ENCODE results near the gene UBXN10.

The UBXN10 gene

DNA sequence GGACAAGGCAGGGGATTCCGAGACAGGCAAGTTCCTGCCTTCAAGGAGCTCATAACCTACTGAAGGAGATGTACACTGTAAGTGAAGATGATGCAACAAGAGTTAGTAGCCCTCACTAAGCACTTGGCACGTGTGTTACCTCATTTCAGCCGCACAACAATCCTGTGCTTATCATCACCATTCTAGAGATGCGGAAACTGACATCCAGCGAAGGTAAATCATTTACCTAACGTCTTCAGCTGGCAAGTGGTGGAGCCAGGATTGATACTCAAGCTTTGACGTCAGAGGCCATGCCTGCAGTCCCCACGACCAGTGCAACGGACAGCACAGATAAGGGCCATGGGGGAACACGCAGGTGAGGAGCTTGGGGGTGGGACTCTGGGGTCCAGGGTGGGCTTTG, 2.9 kb upstream of the UBXN10 start:
- no peak for DNase-seq (ENCODE audit: low read depth)

DNA sequence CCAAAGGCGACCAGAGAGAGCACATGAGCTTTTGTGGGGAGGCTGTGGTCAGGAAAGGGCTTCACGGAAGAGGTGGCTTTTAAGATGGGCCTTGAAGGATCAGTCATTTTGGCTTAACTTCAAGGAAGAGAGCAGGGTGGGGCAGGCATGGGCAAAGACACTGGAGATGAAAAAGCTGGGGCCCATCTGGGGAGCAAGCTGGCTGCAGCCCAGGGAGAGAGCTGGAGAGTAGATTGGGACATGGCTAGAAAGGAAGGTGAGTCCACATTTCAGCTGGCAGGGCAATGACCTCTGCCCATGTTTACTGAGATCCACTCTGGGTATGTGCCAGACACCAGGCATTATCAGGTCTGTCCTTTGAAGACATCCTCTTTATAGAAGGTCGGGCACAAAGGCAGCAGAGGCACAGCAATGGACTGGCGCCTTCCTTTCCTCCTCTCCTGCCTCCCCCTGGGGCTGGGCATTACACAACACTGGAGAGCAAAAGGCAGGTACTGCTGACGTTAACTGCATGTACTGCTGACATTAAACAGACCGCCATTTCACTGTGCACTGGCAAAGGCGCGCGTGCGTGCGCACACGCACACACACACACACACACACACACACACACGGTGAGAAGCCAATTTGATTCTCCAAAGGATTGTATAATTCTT, 2.2 kb upstream of the UBXN10 start:
- no peak for DNase-seq (ENCODE audit: low read depth)

- no peak for DNase-seq (ENCODE audit: low read depth)
Observed at GRCh38 chr1:20184481-20184900, 1.4 kb upstream of the UBXN10 start.

DNA sequence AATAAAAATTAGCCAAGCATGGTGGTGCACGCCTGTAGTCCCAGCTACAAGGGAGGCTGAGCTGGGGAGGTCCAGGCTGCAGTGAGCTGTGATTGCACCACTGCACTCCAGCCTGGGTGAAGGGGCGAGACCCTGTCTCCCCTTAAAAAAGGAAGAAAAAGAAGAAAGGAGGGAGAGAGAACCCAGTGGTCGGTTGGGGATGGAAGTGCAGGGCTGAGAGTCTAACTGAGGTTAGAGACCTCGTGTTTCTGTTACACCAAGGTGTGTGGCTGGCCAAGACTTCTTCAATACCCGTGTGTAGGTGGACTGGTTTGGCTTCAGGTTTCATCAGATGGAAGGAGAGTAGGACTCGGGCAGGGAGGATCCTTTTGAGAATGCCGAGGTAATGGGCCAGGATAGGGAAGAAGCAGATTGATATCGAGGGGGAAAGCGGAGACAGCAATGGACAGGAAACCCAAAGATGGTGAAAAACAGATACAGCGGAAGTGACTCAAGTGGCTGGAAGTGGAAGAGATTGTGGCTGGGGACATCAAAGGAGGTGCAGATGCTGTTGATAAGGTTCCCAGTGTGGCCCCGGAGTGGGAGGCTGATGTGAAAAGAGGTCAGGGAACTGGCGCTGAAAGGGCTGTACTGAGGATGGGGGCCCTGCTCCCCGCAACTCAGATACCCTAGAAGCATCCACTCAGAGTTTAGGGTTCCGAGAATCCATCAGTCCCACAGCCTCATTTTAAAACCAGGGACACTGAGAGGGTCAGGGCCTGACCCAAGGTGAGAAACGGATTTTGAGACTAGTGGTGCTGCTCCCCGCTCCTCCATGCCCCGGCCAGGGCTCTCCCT, 681 bp upstream of the UBXN10 start:
- no peak for DNase-seq (ENCODE audit: low read depth)

DNA sequence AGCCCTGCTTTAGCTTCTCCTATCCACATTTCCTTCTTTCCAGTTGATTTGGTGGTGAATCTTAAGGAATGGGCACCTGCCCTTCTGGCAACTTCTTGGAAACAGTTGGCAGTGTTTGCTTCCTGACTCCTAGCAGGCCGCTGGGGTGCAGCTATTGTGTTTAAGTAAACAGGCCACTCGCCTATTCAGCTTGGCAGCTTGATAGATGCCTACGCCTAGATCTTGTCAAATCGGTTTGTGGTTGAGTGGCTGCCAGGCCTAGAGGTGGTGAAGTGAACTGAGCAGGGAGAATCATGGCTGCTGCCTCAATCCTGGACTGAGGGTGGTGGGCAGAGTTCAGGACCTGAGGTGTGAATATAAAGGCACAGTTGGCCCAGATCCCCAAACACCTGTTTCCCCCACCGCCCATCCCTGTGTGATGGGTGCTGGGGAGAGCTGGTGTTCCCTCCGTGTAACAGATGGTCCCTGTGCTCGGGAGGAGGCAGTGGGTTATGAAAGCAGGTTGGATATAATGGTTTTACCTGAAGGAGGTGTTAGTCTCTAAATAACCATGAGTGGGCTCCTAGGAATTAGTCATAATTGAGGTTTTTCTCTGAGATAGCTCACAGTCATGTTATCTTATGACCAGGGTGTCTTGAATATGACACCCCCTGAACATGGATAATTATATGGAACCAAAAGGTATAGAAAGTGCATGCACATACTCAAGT, 1.4 kb downstream of the UBXN10 start:
- no peak for DNase-seq (ENCODE audit: low read depth)

GRCh38 chr1:20187813-20188454, 2.0 kb downstream of the UBXN10 start:
- no peak for DNase-seq (ENCODE audit: low read depth)

DNA sequence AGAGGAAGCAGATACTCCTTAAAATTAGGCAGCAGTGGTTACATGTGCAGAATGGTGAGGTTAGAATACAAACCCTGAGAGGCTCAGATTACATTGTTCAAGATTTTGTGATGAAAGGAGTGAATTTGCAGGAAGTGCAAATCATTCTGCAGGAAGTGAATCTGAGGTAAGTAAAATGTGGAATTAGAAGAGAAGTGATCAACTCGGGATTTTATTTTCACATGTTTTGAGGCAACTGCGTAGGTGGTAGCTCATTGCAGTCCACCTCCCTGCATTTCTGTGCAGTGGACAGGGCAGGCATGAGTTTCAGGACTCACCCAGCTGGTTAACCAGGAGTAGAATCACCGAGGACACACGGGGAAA, 2.5 kb downstream of the UBXN10 start:
- DNase-seq (ENCODE audit: low read depth), result no peak

DNA sequence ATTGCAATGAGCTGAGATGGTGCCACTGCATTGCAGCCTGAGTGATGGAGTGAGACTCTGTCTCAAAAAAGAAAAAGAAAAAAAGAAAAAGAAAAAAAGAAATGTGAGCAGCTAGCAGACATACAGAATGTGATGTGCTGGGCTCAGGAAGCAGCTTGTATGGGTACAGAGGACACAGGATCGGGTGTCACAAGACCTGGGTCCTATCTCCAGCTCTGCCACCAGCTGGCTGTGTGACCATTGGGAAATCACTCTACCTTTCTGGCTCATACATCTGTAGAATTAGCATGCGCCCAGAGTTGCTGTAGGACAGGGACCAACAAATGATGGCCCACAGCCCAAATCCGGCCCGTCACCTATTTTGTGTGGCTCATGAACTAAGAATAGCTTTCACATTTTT, 3.8 kb downstream of the UBXN10 start:
- DNase-seq (ENCODE audit: low read depth), result no peak

DNA sequence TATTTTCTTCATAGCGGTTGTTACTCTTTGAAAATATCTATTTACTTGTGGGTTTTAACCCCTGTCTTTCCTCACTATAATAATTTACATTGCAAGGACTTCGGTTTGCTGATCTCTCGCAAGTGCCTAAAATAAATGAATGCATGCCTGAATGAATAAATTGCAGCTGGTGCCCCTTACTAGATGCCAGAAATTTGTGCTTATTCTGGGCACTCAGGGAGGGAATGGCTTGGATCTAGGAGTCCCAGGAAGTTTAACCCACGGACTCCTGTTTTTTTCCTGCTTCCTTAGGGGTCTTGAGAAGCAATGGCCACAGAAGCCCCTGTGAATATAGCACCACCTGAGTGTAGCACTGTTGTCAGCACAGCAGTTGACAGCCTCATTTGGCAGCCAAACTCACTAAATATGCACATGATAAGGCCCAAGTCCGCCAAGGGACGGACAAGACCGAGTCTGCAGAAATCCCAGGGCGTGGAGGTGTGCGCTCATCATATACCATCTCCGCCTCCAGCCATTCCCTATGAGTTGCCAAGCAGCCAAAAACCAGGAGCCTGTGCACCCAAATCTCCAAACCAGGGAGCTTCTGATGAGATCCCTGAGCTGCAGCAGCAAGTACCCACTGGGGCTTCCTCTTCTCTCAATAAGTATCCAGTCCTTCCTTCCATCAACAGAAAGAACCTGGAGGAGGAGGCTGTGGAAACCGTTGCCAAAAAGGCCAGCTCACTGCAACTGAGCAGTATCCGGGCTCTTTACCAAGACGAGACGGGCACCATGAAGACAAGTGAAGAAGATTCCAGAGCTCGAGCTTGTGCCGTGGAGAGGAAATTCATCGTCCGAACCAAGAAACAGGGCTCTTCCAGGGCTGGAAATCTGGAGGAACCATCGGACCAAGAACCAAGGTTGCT, 4.6 kb downstream of the UBXN10 start:
- DNase-seq (ENCODE audit: low read depth), result no peak

DNA sequence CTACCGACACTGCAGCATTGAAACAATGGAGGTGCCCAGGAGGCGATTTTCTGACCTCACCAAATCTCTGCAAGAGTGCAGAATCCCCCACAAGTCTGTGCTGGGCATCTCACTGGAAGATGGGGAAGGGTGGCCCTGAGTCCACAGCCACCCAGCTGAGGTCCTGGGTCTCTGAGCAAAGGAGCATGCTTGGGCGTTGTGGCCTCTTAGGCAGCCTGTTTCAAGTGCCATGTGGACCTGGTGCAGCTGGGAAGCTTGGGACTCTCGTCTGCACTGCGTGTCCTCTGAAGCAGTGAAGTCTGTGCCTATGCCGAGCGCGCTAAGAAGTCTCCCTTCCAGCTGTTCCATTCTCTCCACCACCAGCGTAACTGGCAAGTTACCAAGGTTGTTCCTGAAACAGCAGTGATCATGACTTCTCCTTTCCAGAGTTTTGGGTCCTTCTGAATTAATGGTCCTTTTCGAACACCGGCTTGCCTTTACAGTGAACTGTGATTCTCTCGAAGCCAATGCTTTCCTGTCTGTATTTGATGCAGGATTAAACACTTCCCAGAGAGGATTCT, 5.5 kb downstream of the UBXN10 start:
- DNase-seq (ENCODE audit: low read depth), result no peak

DNA sequence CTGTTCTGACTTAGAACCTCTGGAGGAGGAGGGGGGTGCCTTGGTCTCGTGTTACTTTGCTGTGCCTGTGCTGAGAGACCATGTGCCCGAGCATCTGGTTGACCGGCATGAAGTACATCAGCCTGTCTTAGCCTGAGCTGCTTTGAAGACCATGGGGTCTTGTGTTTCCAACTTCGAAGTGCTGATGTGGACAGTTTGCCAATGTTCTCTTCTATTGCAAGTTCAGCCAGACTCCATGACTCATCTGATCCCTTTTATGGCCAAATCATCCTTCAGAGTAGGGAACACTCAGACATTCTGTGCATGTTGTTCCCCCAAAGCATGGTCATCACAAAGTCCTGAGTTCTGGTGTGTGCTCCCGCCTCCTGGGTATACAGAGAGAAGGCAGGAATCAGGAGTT, 6.5 kb downstream of the UBXN10 start:
- no peak for DNase-seq (ENCODE audit: low read depth)

DNA sequence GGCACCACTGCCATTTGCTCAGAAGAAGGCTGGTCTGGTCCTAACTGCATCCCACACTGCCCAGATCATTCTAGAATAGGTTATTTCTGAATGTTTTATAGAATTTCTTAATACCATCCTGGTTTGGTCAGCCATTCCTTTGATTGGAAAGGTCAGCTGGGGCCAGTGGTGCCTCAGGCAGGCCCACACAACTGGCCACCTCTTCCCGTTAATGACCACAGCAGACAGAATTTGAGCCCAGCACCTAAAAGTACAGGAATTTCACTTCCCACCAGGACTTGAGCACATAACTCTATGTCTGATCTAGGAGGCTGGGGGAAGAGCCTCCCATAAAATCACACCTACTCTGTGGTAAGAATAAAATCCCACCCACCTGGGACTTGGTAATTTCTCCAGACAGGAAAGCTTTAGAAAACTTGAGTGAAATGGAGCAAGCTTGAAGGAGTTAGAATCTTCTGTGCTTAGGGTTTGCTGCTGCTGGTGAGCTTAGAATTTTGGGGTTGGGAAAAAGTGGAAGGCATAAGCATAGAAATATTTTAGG, 7.0 kb downstream of the UBXN10 start:
- no peak for DNase-seq (ENCODE audit: low read depth)

DNA sequence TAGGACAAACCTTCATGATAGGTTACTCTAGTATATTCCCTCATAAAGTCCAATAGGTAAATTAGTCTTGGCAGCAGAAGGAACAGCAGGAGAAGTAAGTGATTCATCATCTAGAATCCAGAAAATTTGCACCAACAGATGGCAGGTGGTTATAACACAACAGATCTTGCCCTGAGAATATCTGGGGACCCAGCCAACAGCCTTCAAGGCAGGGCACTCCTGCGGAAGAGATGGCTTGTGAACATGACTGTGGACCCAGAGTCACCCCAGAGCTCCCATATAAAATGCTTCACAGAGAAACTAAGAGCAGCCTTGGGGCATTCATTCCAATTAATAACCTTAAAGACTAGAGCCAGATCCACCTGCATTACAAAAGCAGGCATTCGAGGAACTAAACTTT, 8.3 kb downstream of the UBXN10 start:
- no peak for DNase-seq (ENCODE audit: low read depth)

DNA sequence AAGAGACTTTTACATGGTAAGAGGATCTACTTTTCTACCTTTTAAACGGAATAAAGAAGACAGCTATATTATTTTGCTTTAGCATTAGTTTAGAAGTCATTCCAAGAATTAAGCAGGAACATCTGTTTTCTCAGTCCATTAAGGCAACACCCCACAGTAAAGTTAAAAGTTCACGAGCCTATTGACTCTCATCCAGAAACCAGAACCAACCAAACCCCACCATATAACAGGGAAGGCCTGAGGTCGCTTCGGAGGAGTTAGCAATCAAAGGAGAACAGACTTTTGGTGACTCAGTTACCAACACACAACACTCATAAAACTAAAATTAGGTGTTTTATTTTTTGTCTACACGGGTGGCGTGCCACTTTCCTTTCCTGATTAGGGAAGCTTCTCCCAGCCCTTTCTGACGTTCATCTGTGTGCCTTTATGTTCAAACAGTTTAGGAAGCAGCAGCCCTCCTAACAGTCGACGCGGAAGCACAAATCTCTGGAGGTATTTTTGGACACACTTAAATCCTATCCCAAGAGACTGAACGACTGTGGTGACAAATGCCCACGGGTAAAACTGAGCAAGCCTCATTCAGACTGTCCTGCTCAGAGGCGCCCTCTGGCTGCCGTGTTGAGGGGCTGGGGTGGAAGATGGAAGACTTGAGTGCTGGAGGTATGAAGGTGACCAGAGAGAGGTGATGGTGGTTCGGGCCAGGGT, 9.0 kb downstream of the UBXN10 start:
- DNase-seq (ENCODE audit: low read depth), result no peak

- no peak for DNase-seq (ENCODE audit: low read depth)
Observed at GRCh38 chr1:20195462-20195780, 9.5 kb downstream of the UBXN10 start.

GRCh38 chr1:20197329-20197791, 11.5 kb downstream of the UBXN10 start:
- no peak for DNase-seq (ENCODE audit: low read depth)

DNA sequence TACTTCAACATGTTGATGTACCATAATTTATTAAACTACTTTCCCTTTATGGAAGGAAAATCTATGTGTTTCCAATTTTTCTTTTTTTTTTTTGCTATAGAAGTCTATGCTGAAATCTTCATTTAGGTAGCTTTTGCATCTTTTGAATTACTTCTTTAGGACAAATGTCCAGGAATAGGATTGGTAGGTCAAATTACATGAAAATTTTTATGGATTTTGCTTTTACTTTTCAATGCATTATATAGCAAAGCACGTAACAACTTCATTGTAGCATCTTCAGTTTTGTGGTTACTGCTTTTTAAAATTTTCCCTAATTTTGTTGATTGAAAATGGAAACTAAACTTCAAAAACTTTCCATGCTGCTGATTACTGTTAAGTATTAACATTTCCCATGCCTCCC, 12.4 kb downstream of the UBXN10 start:
- DNase-seq (ENCODE audit: low read depth), result no peak

- DNase-seq (ENCODE audit: low read depth), result no peak
Observed at GRCh38 chr1:20198918-20199317, 13.0 kb downstream of the UBXN10 start.

DNA sequence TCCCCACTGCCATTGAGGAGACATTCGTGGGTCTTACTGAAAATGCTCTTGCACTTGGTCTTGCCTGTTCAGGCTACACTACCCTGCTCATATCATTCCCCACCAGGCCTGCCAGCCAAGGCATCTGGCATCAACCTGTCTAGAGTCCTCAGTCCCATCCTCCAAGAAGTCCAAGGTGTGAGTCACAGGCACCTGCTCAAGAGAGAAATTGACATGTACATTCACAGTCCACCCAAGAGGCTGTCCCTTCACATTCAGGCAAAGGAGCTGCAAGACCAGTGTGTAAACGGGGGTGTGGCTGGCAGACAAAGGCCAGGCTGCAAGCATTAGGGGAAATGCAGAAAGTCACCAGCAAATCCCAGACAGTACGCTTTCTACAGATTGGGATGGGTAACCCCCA, 13.5 kb downstream of the UBXN10 start:
- no peak for DNase-seq (ENCODE audit: low read depth)

DNA sequence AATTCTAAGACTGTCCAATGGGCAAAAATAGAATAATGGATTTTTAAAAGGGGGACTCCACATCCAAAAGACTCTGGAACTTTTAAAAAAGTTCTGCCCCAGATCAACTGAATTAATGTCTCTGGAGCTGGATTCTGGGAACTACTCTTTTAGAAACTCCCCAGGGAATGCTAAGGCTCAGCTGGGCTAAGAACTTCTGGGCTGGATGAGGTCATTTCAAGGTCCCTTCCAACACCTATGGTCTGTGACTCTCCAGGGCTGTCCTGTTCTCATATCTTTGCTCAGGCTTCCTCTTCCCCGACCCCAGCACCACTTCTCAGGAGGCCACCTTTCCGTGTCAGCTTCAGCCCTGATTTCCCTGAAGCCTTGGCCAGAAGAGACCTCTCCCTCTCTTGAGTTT, 13.9 kb downstream of the UBXN10 start:
- no peak for DNase-seq (ENCODE audit: low read depth)

Data from GM04503 (cell line).